GM18520 (cell line): Measurements from ENCODE around the gene RAB35.

ENCODE experiments used
- ATAC-seq: cut with Tn5 transposase; IDR thresholded peaks from one replicate; pipeline ENCODE4 v1.9.1; 2021; ENCODE audit not compliant: unreplicated experiment

Gene RAB35

GRCh38 chr12:120116441-120116791 lies at the start of gene RAB35:
Gene RAB35, minus strand, starts transcription at chr12:120116753. Its CDS starts 103 bp downstream, at chr12:120116650.
- ATAC-seq, result no peak

GRCh38 chr12:120164293-120164692 lies 47.7 kb upstream of the RAB35 start:
- no peak for ATAC-seq

- ATAC-seq, result no peak
These were observed 46.2 kb upstream of the RAB35 start for GRCh38 chr12:120162763-120163162.

GRCh38 chr12:120161852-120162251 lies 45.3 kb upstream of the RAB35 start:
- ATAC-seq, result no peak

- no peak for ATAC-seq
These were observed 43.1 kb upstream of the RAB35 start for GRCh38 chr12:120159509-120160237.

- no peak for ATAC-seq
These were observed 41.8 kb upstream of the RAB35 start for GRCh38 chr12:120158351-120158750.

GRCh38 chr12:120157678-120158077 lies 41.1 kb upstream of the RAB35 start:
- no peak for ATAC-seq

GRCh38 chr12:120156315-120157259 lies 40.0 kb upstream of the RAB35 start:
- ATAC-seq, result no peak

GRCh38 chr12:120155072-120155471 lies 38.5 kb upstream of the RAB35 start:
- ATAC-seq, result no peak

GRCh38 chr12:120150919-120151525 lies 34.5 kb upstream of the RAB35 start:
- ATAC-seq, result no peak

GRCh38 chr12:120148011-120148410 lies 31.5 kb upstream of the RAB35 start:
- ATAC-seq, result no peak

- no peak for ATAC-seq
These were observed 28.6 kb upstream of the RAB35 start for GRCh38 chr12:120145164-120145563.

- ATAC-seq, result no peak
These were observed 27.7 kb upstream of the RAB35 start for GRCh38 chr12:120144215-120144614.

- ATAC-seq, result no peak
These were observed 25.8 kb upstream of the RAB35 start for GRCh38 chr12:120142231-120142877.

- ATAC-seq, result no peak
These were observed 24.8 kb upstream of the RAB35 start for GRCh38 chr12:120141336-120141735.

GRCh38 chr12:120140603-120141002 lies 24.1 kb upstream of the RAB35 start:
- ATAC-seq, result no peak

- no peak for ATAC-seq
These were observed 23.4 kb upstream of the RAB35 start for GRCh38 chr12:120139958-120140357.

- ATAC-seq, result no peak
These were observed 21.8 kb upstream of the RAB35 start for GRCh38 chr12:120138366-120138765.

- ATAC-seq, result no peak
These were observed 21.3 kb upstream of the RAB35 start for GRCh38 chr12:120137833-120138232.

GRCh38 chr12:120136093-120136770 lies 19.7 kb upstream of the RAB35 start:
- ATAC-seq, result no peak
